NCI-H748 (cell line): Measurements from ENCODE around the gene KRT85.
"Not testable (repeated sequence)": the region's sequence is repeated elsewhere in the genome, so short reads cannot be mapped to it uniquely, and the experiment has no call there.

Experiments used
- DNase-seq: peaks from one replicate; lab custom pipeline; 2025; ENCODE audit not compliant: unreplicated experiment; lab: John Stamatoyannopoulos, UW

KRT85 gene

GRCh38 chr12:52366738-52367485 is at the start of gene KRT85:
KRT85 (minus strand) TSS chr12:52367481; CDS start chr12:52367405, 76 bp downstream.
- no peak for DNase-seq

GRCh38 chr12:52416795-52417194 is 49.5 kb upstream of the KRT85 start:
- no peak for DNase-seq

GRCh38 chr12:52415870-52416750 is 48.8 kb upstream of the KRT85 start:
- no peak for DNase-seq

- DNase-seq = no peak
Measured at GRCh38 chr12:52414936-52415335, 47.7 kb upstream of the KRT85 start.

- no peak for DNase-seq
Measured at GRCh38 chr12:52413782-52414345, 46.6 kb upstream of the KRT85 start.

- no peak for DNase-seq
Measured at GRCh38 chr12:52413202-52413601, 45.9 kb upstream of the KRT85 start.

GRCh38 chr12:52411815-52412214 is 44.5 kb upstream of the KRT85 start:
- no peak for DNase-seq

- not testable (repeated sequence) for DNase-seq
Measured at GRCh38 chr12:52410589-52411248, 43.4 kb upstream of the KRT85 start.

GRCh38 chr12:52407918-52408317 is 40.6 kb upstream of the KRT85 start:
- no peak for DNase-seq

GRCh38 chr12:52405922-52406385 is 38.7 kb upstream of the KRT85 start, which contains the start of gene KRT82:
KRT82 (minus strand) TSS chr12:52406335; CDS start chr12:52406277, 58 bp downstream.
- DNase-seq = no peak

- DNase-seq = no peak
Measured at GRCh38 chr12:52404951-52405350, 37.7 kb upstream of the KRT85 start.

- DNase-seq = no peak
Measured at GRCh38 chr12:52403561-52403960, 36.3 kb upstream of the KRT85 start.

GRCh38 chr12:52402873-52403540 is 35.7 kb upstream of the KRT85 start:
- no peak for DNase-seq

- DNase-seq = no peak
Measured at GRCh38 chr12:52402377-52402776, 35.1 kb upstream of the KRT85 start.

GRCh38 chr12:52401926-52402325 is 34.6 kb upstream of the KRT85 start:
- DNase-seq = no peak

GRCh38 chr12:52401526-52401925 is 34.2 kb upstream of the KRT85 start:
- DNase-seq = no peak

- no peak for DNase-seq
Measured at GRCh38 chr12:52400906-52401305, 33.6 kb upstream of the KRT85 start.

GRCh38 chr12:52399756-52400155 is 32.5 kb upstream of the KRT85 start:
- DNase-seq = no peak

GRCh38 chr12:52398176-52398575 is 30.9 kb upstream of the KRT85 start:
- DNase-seq = no peak

GRCh38 chr12:52396656-52397055 is 29.4 kb upstream of the KRT85 start:
- DNase-seq = no peak
